SK-N-SH (cell line): Measurements from ENCODE around the gene NCDN.

ENCODE experiments used
- ELF1 ChIP-seq: IDR thresholded peaks from 2 replicates; pipeline ENCODE4 v1.4.0; 2012
- EP300 ChIP-seq, 2 experiments: IDR thresholded peaks; 2 replicates each; pipeline versions ENCODE4 v1.4.0 to v1.6.1; 2012; ENCODE audit warnings: borderline replicate concordance in 1 of 2, low read depth in 1 of 2, low read length in 1 of 2
- GATA2 ChIP-seq: sonication (generic); formaldehyde crosslinking; IDR thresholded peaks from 2 replicates; pipeline ENCODE4 v1.5.0; 2020; ENCODE audit warnings: mild to moderate bottlenecking, missing genetic modification reagents
- IRF3 ChIP-seq: fragments of 150-350 bp; IDR thresholded peaks from 2 replicates; pipeline ENCODE4 v1.6.1; 2016; ENCODE audit warnings: mild to moderate bottlenecking, low read depth, low read length
- USF2 ChIP-seq: fragments of 150-350 bp; IDR thresholded peaks from 2 replicates; pipeline ENCODE4 v1.6.1; 2017; ENCODE audit warnings: antibody characterized with exemption, low read length, low read depth, borderline replicate concordance
- TF ChIP-seq, protein P1 (sequence below): fragments of 200-600 bp; sonication (generic); IDR thresholded peaks from 2 replicates; pipeline ENCODE4 v1.6.1; 2017; ENCODE audit warnings: antibody characterized with exemption, mild to moderate bottlenecking, moderate library complexity
- TF ChIP-seq, protein P2 (sequence below): IDR thresholded peaks from 2 replicates; pipeline ENCODE4 v1.4.0; 2012; ENCODE audit warnings: low read depth
- TF ChIP-seq, protein P3 (sequence below): IDR thresholded peaks from 2 replicates; pipeline ENCODE4 v1.6.1; 2012; ENCODE audit warnings: mild to moderate bottlenecking, low read depth, low read length, moderate library complexity

GRCh38 chr1:35600593-35600992 lies 43.0 kb downstream of the NCDN start:
- TF ChIP-seq USF2 (no peak), IRF3 (no peak), EP300 (IDR thresholded peaks at IDR 0.05; ENCODE audit: borderline replicate concordance in 1 of 2, low read depth in 1 of 2, low read length in 1 of 2) (no peak), GATA2 (CRISPR knock-in tag) (no peak), ELF1 (no peak)
- TF ChIP-seq, protein P1, sequence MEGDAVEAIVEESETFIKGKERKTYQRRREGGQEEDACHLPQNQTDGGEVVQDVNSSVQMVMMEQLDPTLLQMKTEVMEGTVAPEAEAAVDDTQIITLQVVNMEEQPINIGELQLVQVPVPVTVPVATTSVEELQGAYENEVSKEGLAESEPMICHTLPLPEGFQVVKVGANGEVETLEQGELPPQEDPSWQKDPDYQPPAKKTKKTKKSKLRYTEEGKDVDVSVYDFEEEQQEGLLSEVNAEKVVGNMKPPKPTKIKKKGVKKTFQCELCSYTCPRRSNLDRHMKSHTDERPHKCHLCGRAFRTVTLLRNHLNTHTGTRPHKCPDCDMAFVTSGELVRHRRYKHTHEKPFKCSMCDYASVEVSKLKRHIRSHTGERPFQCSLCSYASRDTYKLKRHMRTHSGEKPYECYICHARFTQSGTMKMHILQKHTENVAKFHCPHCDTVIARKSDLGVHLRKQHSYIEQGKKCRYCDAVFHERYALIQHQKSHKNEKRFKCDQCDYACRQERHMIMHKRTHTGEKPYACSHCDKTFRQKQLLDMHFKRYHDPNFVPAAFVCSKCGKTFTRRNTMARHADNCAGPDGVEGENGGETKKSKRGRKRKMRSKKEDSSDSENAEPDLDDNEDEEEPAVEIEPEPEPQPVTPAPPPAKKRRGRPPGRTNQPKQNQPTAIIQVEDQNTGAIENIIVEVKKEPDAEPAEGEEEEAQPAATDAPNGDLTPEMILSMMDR = no peak
- TF ChIP-seq, protein P2, sequence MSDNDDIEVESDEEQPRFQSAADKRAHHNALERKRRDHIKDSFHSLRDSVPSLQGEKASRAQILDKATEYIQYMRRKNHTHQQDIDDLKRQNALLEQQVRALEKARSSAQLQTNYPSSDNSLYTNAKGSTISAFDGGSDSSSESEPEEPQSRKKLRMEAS = no peak
- TF ChIP-seq, protein P3, sequence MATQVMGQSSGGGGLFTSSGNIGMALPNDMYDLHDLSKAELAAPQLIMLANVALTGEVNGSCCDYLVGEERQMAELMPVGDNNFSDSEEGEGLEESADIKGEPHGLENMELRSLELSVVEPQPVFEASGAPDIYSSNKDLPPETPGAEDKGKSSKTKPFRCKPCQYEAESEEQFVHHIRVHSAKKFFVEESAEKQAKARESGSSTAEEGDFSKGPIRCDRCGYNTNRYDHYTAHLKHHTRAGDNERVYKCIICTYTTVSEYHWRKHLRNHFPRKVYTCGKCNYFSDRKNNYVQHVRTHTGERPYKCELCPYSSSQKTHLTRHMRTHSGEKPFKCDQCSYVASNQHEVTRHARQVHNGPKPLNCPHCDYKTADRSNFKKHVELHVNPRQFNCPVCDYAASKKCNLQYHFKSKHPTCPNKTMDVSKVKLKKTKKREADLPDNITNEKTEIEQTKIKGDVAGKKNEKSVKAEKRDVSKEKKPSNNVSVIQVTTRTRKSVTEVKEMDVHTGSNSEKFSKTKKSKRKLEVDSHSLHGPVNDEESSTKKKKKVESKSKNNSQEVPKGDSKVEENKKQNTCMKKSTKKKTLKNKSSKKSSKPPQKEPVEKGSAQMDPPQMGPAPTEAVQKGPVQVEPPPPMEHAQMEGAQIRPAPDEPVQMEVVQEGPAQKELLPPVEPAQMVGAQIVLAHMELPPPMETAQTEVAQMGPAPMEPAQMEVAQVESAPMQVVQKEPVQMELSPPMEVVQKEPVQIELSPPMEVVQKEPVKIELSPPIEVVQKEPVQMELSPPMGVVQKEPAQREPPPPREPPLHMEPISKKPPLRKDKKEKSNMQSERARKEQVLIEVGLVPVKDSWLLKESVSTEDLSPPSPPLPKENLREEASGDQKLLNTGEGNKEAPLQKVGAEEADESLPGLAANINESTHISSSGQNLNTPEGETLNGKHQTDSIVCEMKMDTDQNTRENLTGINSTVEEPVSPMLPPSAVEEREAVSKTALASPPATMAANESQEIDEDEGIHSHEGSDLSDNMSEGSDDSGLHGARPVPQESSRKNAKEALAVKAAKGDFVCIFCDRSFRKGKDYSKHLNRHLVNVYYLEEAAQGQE = no peak
